ENCODE results near the gene GGA3. TPM values are rescaled to one million over a fixed set of nuclear protein-coding genes. Genes with fewer than 3 reads are reported as not detected.

Gene GGA3
- total and polyA plus RNA-seq, 10 of the 15 experiments (the other 5 are each of a cell fraction or from before 2014, with no cell fraction given) = 7.0 to 57.5 (median 34.0) TPM

DNA sequence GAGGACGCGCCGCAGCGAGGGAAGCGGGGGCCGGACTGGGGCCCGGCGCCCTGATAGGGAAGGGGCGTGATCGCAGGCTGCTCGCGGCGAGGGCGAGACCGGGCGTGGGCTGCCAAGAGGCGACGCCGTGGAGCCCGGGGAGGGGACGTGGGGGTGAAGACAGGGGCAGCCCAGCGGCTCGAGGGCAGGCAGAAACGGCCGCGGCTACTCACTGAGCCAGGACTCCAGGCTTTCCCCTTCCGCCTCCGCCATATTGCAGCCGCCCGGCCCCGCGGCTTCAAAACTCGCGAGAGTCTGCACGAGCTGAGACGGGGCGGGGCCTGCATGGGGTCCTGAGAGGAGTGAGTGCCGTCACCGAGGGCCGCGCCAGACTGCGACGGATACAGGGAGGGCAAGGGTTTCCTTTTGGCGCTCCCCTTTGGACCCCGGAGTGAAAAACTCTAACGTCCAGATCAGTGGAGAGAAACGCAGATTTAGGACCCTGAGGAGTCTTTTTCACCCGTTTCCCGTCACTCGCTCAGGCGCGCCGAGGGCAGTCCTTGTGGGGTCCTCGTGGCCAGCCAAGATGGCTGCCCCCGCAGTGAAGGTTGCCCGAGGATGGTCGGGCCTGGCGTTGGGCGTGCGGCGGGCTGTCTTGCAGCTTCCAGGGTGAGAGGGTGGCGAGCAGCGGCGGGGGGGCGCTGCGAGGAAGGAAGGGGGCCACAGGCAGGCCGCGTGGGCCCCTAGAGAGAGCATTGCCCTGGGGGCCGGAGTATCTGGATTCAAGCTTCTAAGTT is at the start of gene GGA3, which contains the start of gene MRPS7 (continued):
- TF ChIP-seq SMAD1 (IDR thresholded peaks at IDR 0.05; ENCODE audit: low read depth, partially characterized antibody) = peak; percentile 37
- TF ChIP-seq ZNF24 (IDR thresholded peaks at IDR 0.05) = peak; percentile 41; the same call in 1 of the 2 replicates
- TF ChIP-seq SRF (IDR thresholded peaks at IDR 0.05; ENCODE audit: low read depth in 2 of 2, low read length in 2 of 2) = peak in 1 of 2 experiments; percentile 18; a peak in 1 of 4 replicates
- TF ChIP-seq, protein P1, sequence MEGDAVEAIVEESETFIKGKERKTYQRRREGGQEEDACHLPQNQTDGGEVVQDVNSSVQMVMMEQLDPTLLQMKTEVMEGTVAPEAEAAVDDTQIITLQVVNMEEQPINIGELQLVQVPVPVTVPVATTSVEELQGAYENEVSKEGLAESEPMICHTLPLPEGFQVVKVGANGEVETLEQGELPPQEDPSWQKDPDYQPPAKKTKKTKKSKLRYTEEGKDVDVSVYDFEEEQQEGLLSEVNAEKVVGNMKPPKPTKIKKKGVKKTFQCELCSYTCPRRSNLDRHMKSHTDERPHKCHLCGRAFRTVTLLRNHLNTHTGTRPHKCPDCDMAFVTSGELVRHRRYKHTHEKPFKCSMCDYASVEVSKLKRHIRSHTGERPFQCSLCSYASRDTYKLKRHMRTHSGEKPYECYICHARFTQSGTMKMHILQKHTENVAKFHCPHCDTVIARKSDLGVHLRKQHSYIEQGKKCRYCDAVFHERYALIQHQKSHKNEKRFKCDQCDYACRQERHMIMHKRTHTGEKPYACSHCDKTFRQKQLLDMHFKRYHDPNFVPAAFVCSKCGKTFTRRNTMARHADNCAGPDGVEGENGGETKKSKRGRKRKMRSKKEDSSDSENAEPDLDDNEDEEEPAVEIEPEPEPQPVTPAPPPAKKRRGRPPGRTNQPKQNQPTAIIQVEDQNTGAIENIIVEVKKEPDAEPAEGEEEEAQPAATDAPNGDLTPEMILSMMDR (IDR thresholded peaks at IDR 0.05 in 2 of 3, conservative IDR thresholded peaks at IDR 0.05 in 1 of 3; ENCODE audit: control insufficient read depth in 2 of 3, extremely low read depth in 1 of 3, insufficient read depth in 1 of 3, low read depth in 3 of 3, low read length in 3 of 3) = no peak; a peak in 1 of 6 replicates
- no peak for TF ChIP-seq NFYB (IDR thresholded peaks at IDR 0.05; ENCODE audit: insufficient read depth, low read depth, low read length)
- TF ChIP-seq GATAD2B (conservative IDR thresholded peaks at IDR 0.05; ENCODE audit: low read depth) = peak; percentile 66
- peak; percentile 99 for TF ChIP-seq CHD2 (IDR thresholded peaks at IDR 0.05; ENCODE audit: borderline replicate concordance, low read depth, low read length)
- peak; percentile 95 for TF ChIP-seq NBN (IDR thresholded peaks at IDR 0.05)
- TF ChIP-seq CBFB (IDR thresholded peaks at IDR 0.05; ENCODE audit: low read depth) = peak; percentile 95
- TF ChIP-seq, protein P2, sequence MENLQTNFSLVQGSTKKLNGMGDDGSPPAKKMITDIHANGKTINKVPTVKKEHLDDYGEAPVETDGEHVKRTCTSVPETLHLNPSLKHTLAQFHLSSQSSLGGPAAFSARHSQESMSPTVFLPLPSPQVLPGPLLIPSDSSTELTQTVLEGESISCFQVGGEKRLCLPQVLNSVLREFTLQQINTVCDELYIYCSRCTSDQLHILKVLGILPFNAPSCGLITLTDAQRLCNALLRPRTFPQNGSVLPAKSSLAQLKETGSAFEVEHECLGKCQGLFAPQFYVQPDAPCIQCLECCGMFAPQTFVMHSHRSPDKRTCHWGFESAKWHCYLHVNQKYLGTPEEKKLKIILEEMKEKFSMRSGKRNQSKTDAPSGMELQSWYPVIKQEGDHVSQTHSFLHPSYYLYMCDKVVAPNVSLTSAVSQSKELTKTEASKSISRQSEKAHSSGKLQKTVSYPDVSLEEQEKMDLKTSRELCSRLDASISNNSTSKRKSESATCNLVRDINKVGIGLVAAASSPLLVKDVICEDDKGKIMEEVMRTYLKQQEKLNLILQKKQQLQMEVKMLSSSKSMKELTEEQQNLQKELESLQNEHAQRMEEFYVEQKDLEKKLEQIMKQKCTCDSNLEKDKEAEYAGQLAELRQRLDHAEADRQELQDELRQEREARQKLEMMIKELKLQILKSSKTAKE (IDR thresholded peaks at IDR 0.05; ENCODE audit: low read depth, poor library complexity, severe bottlenecking) = peak; percentile 87

Data from GM12878 (cell line).